Thoracic aorta (tissue), 2 donors: ENCODE measurements around the gene KRT6A. TPM values are rescaled to one million over a fixed set of nuclear protein-coding genes. Genes with fewer than 3 reads are reported as not detected.

Experiments used
- ATAC-seq: fragments of 150-250 bp; one replicate; pipeline ENCODE4 v1.8.0; 2017; ENCODE audit warnings: low read depth; ENCODE audit not compliant: insufficient number of reproducible peaks, low FRiP score
- DNase-seq: peaks from one replicate; pipeline ENCODE4 v3.0.0-alpha.2; 2020; ENCODE audit warnings: low spot score
- H3K27ac ChIP-seq, 2 donors: fragments of 200-600 bp; sonication (generic); 1 replicate in 1 of 2; 2 replicates in 1 of 2; pipeline ENCODE4 v1.5.1; 2016; ENCODE audit warnings: mild to moderate bottlenecking in 2 of 2, moderate library complexity in 2 of 2
- H3K27me3 ChIP-seq: fragments of 200-600 bp; sonication (generic); replicated peaks from 2 replicates; pipeline ENCODE4 v1.6.0; 2016; ENCODE audit warnings: mild to moderate bottlenecking; ENCODE audit not compliant: insufficient read depth
- H3K36me3 ChIP-seq: fragments of 200-600 bp; sonication (generic); one replicate; pipeline ENCODE4 v1.5.1; 2016
- H3K4me1 ChIP-seq, 2 donors: fragments of 200-600 bp; sonication (generic); 1 replicate in 1 of 2; 2 replicates in 1 of 2; pipeline versions ENCODE4 v1.5.1 to v1.6.0; 2016; ENCODE audit warnings: low read depth in 2 of 2, mild to moderate bottlenecking in 1 of 2; ENCODE audit not compliant: control insufficient read depth in 1 of 2
- H3K4me3 ChIP-seq: fragments of 200-600 bp; sonication (generic); 2 replicates; pipeline ENCODE4 v1.5.1; 2016; ENCODE audit warnings: mild to moderate bottlenecking
- H3K9me3 ChIP-seq: fragments of 200-600 bp; sonication (generic); 2 replicates; pipeline ENCODE4 v1.5.1; 2016
- total RNA-seq, 2 donors: library from RNA; depleted of rRNA; stranded (reverse); fragments of >200 nt; gene quantifications; one replicate each; pipeline versions ENCODE4 v1.1.0 to v1.2.3, GENCODE V29; 2016
- TF ChIP-seq, protein P1 (sequence below): fragments of 200-600 bp; sonication (generic); IDR thresholded peaks from one replicate; pipeline ENCODE4 v1.5.1; 2019; ENCODE audit warnings: antibody characterized with exemption

Gene KRT6A
- total RNA-seq, 2 donors from 2014 or later, result 0.68 TPM; not detected in 1

DNA sequence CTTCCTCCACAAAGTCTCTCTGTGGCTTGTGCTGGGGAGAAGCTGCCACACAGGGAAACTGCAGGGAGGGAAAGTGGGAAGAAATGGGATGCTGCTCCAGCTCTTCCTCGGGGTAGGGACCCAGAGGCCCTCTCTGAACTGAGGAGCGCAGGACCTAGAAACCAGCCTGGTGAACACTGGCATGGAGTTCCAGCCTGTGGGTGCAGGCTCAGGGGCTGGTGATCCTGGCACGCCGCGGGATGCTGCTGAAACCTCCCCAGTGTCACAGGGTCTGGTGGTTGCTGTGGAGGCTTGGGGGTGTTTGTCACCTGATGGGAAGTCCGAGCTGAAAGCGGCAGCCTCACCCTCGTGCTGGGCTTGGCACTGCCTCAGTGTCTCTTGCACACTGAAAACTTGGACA is 53.6 kb downstream of the KRT6A start:
- Histone ChIP-seq H3K27me3 (no peaks in the 10 kb centered on the region), H3K27ac (no peak overlapping the region), H3K4me1 (no peaks in the 10 kb centered on the region), H3K4me3 (no peak overlapping the region), H3K36me3 (no peaks in the 10 kb centered on the region), H3K9me3 (no peaks in the 10 kb centered on the region)
- TF ChIP-seq, protein P1, sequence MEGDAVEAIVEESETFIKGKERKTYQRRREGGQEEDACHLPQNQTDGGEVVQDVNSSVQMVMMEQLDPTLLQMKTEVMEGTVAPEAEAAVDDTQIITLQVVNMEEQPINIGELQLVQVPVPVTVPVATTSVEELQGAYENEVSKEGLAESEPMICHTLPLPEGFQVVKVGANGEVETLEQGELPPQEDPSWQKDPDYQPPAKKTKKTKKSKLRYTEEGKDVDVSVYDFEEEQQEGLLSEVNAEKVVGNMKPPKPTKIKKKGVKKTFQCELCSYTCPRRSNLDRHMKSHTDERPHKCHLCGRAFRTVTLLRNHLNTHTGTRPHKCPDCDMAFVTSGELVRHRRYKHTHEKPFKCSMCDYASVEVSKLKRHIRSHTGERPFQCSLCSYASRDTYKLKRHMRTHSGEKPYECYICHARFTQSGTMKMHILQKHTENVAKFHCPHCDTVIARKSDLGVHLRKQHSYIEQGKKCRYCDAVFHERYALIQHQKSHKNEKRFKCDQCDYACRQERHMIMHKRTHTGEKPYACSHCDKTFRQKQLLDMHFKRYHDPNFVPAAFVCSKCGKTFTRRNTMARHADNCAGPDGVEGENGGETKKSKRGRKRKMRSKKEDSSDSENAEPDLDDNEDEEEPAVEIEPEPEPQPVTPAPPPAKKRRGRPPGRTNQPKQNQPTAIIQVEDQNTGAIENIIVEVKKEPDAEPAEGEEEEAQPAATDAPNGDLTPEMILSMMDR, result no peak
- no peak for DNase-seq
- no peak for ATAC-seq

DNA sequence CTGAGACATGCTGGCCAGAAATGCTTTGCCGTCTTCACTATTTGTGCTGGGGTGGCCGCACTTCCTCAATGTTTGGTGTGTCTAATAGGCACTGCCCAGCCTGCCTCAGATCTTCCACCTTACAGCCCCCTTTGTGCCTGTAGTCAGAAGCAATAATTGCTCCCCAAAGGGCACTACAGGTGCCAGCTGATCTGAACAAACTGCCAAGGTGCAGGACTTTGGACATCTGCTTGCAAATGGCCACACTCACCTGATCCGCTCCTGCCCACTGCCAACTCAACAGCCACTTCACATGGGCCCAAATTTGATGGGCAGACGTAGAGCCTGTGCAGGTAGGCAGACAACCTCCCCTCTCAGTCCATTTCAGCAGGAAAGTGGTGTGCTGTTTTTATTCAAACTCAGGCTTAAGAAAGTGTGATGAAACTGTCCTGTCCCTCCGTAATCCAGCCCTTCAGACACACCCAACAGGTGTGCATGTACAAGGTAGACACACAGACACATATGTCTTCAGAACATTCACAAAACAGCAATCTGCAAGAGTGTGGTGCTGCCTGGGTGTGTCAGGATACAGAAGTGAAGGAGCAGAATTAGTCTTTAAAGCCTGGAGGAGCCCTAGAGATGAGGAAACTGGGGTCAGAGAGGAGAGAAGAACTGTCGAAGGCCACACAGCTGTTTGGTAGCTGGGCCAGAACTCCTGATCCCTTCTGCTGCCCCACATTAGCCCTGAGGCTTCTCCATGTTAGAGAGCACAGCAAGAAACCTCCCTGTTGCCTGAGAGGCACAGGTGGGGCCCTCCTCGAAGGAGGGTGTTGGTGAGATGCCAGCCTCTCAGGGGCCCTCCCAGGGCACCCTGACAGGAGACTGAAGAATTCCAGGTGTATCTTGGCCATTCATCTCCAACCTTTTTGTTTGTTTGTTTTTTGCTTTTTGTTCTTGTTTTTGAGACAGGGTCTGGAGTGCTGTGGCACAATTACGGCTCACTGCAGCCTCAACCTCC is 54.5 kb downstream of the KRT6A start:
- Histone ChIP-seq H3K27me3 (no peaks in the 10 kb centered on the region), H3K4me1 (no peaks in the 10 kb centered on the region), H3K4me3 (no peak overlapping the region), H3K27ac (no peak overlapping the region), H3K36me3 (no peaks in the 10 kb centered on the region), H3K9me3 (no peaks in the 10 kb centered on the region)
- ATAC-seq (no peak), DNase-seq (no peak)
- TF ChIP-seq, protein P1, result no peak

DNA sequence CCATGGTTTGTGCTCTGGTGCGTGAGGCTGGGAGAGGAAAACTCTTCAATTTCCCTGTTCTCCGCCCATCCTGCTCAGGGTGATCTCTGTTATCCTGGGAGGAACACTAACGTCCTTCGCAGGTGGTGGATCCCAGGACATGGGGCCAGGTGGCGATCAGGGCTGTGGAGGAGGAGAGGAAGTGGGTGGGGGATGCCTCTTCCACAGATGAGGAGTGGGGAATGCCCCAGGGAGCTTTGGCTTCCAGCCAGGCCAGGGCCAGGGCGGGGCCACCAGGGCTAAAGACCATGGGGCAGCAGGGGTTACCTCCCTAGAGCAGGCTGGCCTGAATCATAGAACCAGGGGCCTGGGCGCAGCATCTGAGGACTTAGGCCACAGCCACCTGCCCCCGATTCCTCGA is 55.5 kb downstream of the KRT6A start:
- Histone ChIP-seq H3K27me3 (no peaks in the 10 kb centered on the region), H3K4me3 (no peak overlapping the region), H3K9me3 (no peaks in the 10 kb centered on the region), H3K4me1 (no peaks in the 10 kb centered on the region), H3K36me3 (no peaks in the 10 kb centered on the region), H3K27ac (no peak overlapping the region)
- DNase-seq, result no peak
- TF ChIP-seq, protein P1, result no peak
- ATAC-seq, result no peak

Other genes starting within 250 kb of the KRT6A start
- gene KRT86, start 218.6 kb downstream of the KRT6A start, total RNA-seq, result 1 to 10 TPM in 1 of 2 donors, not detected in 1; 9.3 TPM
- 1 to 10 TPM in 1 of 2 donors, not detected in 1; 5.1 TPM for gene KRT81, start 201.7 kb downstream of the KRT6A start, total RNA-seq
- gene KRT83, start 171.9 kb downstream of the KRT6A start, total RNA-seq, result not detected
- gene KRT85, start 125.8 kb downstream of the KRT6A start, total RNA-seq, result not detected
- not detected for gene KRT84, start 107.6 kb downstream of the KRT6A start, total RNA-seq
- not detected for gene KRT82, start 86.9 kb downstream of the KRT6A start, total RNA-seq
- gene KRT75, start 58.9 kb downstream of the KRT6A start, total RNA-seq, result not detected
- under 1 TPM in 1 of 2 donors, not detected in 1; 0.41 TPM for gene KRT6B, start 41.1 kb downstream of the KRT6A start, total RNA-seq
- not detected for gene KRT6C, start 19.5 kb downstream of the KRT6A start, total RNA-seq
- 1 to 10 TPM in 1 of 2 donors, not detected in 1; 7.6 TPM for gene KRT5, start 27.1 kb upstream of the KRT6A start, total RNA-seq
- gene KRT71, start 59.9 kb upstream of the KRT6A start, total RNA-seq, result not detected
- gene KRT74, start 80.6 kb upstream of the KRT6A start, total RNA-seq, result not detected
- gene KRT72, start 108.2 kb upstream of the KRT6A start, total RNA-seq, result not detected
- gene KRT73, start 125.3 kb upstream of the KRT6A start, total RNA-seq, result not detected
- 1 to 10 TPM in 1 of 2 donors, not detected in 1; 1.4 TPM for gene KRT2, start 159.0 kb upstream of the KRT6A start, total RNA-seq
- gene KRT1, start 187.2 kb upstream of the KRT6A start, total RNA-seq, result 1 to 10 TPM in 1 of 2 donors, not detected in 1; 3.5 TPM
- under 1 TPM in 1 of 2 donors, not detected in 1; 0.41 TPM for gene KRT77, start 210.3 kb upstream of the KRT6A start, total RNA-seq